OCI-LY1 (cell line): Measurements from ENCODE around the gene KRTAP19-3.

ENCODE experiments used
- H2AFZ ChIP-seq: fragments of 200-600 bp; sonication (generic), shearing (Covaris generic); 2 replicates; pipeline ENCODE4 v1.6.0; 2014; ENCODE audit warnings: antibody characterized with exemption, mild to moderate bottlenecking, low read length
- H3F3A ChIP-seq: fragments of 200-600 bp; sonication (generic), shearing (Covaris generic); 2 replicates; pipeline ENCODE4 v1.6.0; 2014; ENCODE audit warnings: mild to moderate bottlenecking, antibody characterized with exemption, low read length, moderate library complexity; ENCODE audit not compliant: insufficient read depth
- H3K27ac ChIP-seq: fragments of 200-600 bp; sonication (generic); 2 replicates; pipeline ENCODE4 v1.5.1; 2014; ENCODE audit warnings: low read length, mixed run types, mild to moderate bottlenecking, low read depth; ENCODE audit not compliant: poor library complexity, severe bottlenecking
- H3K27me3 ChIP-seq: fragments of 200-600 bp; sonication (generic); 2 replicates; pipeline ENCODE4 v1.6.0; 2014; ENCODE audit warnings: antibody characterized with exemption, mild to moderate bottlenecking, low read length, moderate library complexity; ENCODE audit not compliant: insufficient read depth
- H3K36me3 ChIP-seq: fragments of 200-600 bp; sonication (generic); 2 replicates; pipeline ENCODE4 v1.6.1; 2014; ENCODE audit warnings: mild to moderate bottlenecking, antibody characterized with exemption, low read length, moderate library complexity, mixed read lengths; ENCODE audit not compliant: insufficient read depth
- H3K4me1 ChIP-seq: fragments of 200-600 bp; sonication (generic); 2 replicates; pipeline ENCODE4 v1.5.1; 2014; ENCODE audit warnings: mild to moderate bottlenecking, low read length, moderate library complexity; ENCODE audit not compliant: insufficient read depth, severe bottlenecking
- H3K4me2 ChIP-seq: fragments of 200-600 bp; sonication (generic), shearing (Covaris generic); 2 replicates; pipeline ENCODE4 v1.6.1; 2014; ENCODE audit warnings: low read length
- H3K4me3 ChIP-seq: fragments of 200-600 bp; sonication (generic); 2 replicates; pipeline ENCODE4 v1.5.1; 2014; ENCODE audit warnings: low read length, low read depth, mild to moderate bottlenecking, mixed read lengths; ENCODE audit not compliant: poor library complexity, severe bottlenecking
- H3K79me2 ChIP-seq: fragments of 200-600 bp; shearing (Covaris generic); 2 replicates; pipeline ENCODE4 v1.6.1; 2016; ENCODE audit warnings: mixed run types, low read length, mixed read lengths; ENCODE audit not compliant: insufficient read depth
- H3K9ac ChIP-seq: fragments of 200-600 bp; sonication (generic), shearing (Covaris generic); 2 replicates; pipeline ENCODE4 v1.6.1; 2014; ENCODE audit warnings: mild to moderate bottlenecking, low read length, mixed read lengths
- H3K9me2 ChIP-seq: fragments of 200-600 bp; sonication (generic), shearing (Covaris generic); 2 replicates; pipeline ENCODE4 v1.6.1; 2014; ENCODE audit warnings: low read depth, mild to moderate bottlenecking, low read length, mixed read lengths
- H3K9me3 ChIP-seq: fragments of 200-600 bp; shearing (Covaris generic); 2 replicates; pipeline ENCODE4 v1.6.1; 2014; ENCODE audit warnings: low read length, mixed read lengths
- H4K20me1 ChIP-seq: fragments of 200-600 bp; sonication (generic), shearing (Covaris generic); 2 replicates; pipeline ENCODE4 v1.6.0; 2016; ENCODE audit warnings: mild to moderate bottlenecking, low read length; ENCODE audit not compliant: insufficient read depth
- EZH2 ChIP-seq: fragments of 200-600 bp; sonication (generic), shearing (Covaris generic); IDR thresholded peaks from 2 replicates; pipeline ENCODE4 v1.8.0; 2017; ENCODE audit warnings: borderline replicate concordance, mixed run types, mild to moderate bottlenecking, antibody characterized with exemption, low read length, moderate library complexity, mixed read lengths
- TF ChIP-seq, protein P1 (sequence below): fragments of 200-600 bp; sonication (generic), shearing (Covaris generic); IDR thresholded peaks from 2 replicates; pipeline ENCODE4 v1.5.1; 2017; ENCODE audit warnings: mild to moderate bottlenecking, antibody characterized with exemption, low read length, moderate library complexity, mixed read lengths

The KRTAP19-3 gene

GRCh38 chr21:30447056-30447455, 44.8 kb downstream of the KRTAP19-3 start:
- H3K27ac ChIP-seq = no peak overlapping the region
- no peaks in the 10 kb centered on the region for H4K20me1 ChIP-seq
- H3F3A ChIP-seq = no peaks in the 10 kb centered on the region
- no peaks in the 10 kb centered on the region for H3K9me2 ChIP-seq
- no peaks in the 10 kb centered on the region for H3K36me3 ChIP-seq
- H3K9me3 ChIP-seq = no peaks in the 10 kb centered on the region
- H2AFZ ChIP-seq = no peak overlapping the region
- 0 out of 2 replicates have a peak, but pooled peaks cover 3% of the 10 kb centered on the region for H3K27me3 ChIP-seq
- TF ChIP-seq, protein P1, sequence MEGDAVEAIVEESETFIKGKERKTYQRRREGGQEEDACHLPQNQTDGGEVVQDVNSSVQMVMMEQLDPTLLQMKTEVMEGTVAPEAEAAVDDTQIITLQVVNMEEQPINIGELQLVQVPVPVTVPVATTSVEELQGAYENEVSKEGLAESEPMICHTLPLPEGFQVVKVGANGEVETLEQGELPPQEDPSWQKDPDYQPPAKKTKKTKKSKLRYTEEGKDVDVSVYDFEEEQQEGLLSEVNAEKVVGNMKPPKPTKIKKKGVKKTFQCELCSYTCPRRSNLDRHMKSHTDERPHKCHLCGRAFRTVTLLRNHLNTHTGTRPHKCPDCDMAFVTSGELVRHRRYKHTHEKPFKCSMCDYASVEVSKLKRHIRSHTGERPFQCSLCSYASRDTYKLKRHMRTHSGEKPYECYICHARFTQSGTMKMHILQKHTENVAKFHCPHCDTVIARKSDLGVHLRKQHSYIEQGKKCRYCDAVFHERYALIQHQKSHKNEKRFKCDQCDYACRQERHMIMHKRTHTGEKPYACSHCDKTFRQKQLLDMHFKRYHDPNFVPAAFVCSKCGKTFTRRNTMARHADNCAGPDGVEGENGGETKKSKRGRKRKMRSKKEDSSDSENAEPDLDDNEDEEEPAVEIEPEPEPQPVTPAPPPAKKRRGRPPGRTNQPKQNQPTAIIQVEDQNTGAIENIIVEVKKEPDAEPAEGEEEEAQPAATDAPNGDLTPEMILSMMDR = no peak
- TF ChIP-seq EZH2 = no peak
- H3K79me2 ChIP-seq = no peaks in the 10 kb centered on the region
- H3K4me2 ChIP-seq = no peak overlapping the region
- no peaks in the 10 kb centered on the region for H3K4me1 ChIP-seq
- no peak overlapping the region for H3K4me3 ChIP-seq
- no peak overlapping the region for H3K9ac ChIP-seq

DNA sequence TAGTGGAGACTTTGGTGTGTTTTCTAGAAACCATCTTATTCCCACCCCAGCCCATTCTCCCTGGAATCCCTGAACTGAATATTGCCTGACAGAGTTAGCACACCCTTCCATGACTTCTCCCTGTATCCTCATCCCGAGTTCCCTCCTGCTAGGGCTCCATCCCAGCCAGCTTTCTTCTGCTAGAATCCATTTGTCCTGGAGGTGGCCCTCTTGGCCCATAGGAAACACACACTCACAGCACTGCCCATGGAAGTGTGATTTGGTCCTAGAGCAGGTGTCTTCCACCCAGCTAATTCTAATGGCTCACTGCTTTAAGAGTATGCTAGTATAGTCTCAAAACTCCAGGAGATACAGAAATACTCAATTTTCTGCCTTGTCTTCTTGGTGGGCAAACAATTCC, 47.6 kb downstream of the KRTAP19-3 start:
- H4K20me1 ChIP-seq = no peaks in the 10 kb centered on the region
- H3K9ac ChIP-seq = no peak overlapping the region
- TF ChIP-seq, protein P1 = no peak
- TF ChIP-seq EZH2 = no peak
- H3K4me3 ChIP-seq = no peak overlapping the region
- H3K9me2 ChIP-seq = no peaks in the 10 kb centered on the region
- H3F3A ChIP-seq = no peaks in the 10 kb centered on the region
- no peaks in the 10 kb centered on the region for H3K4me1 ChIP-seq
- no peaks in the 10 kb centered on the region for H3K9me3 ChIP-seq
- no peaks in the 10 kb centered on the region for H3K36me3 ChIP-seq
- H3K4me2 ChIP-seq = no peak overlapping the region
- H3K79me2 ChIP-seq = no peaks in the 10 kb centered on the region
- H3K27ac ChIP-seq = no peak overlapping the region
- 0 out of 2 replicates have a peak, but pooled peaks cover 3% of the 10 kb centered on the region for H3K27me3 ChIP-seq
- H2AFZ ChIP-seq = no peak overlapping the region

- H3K4me2 ChIP-seq = no peak overlapping the region
- H3K27me3 ChIP-seq = no peaks in the 10 kb centered on the region
- H3K9me2 ChIP-seq = no peaks in the 10 kb centered on the region
- H3K9ac ChIP-seq = no peak overlapping the region
- H3F3A ChIP-seq = no peaks in the 10 kb centered on the region
- no peaks in the 10 kb centered on the region for H3K4me1 ChIP-seq
- no peak overlapping the region for H2AFZ ChIP-seq
- H3K79me2 ChIP-seq = no peaks in the 10 kb centered on the region
- no peaks in the 10 kb centered on the region for H4K20me1 ChIP-seq
- H3K27ac ChIP-seq = no peak overlapping the region
- H3K36me3 ChIP-seq = no peaks in the 10 kb centered on the region
- no peak overlapping the region for H3K4me3 ChIP-seq
- TF ChIP-seq, protein P1 = no peak
- no peak for TF ChIP-seq EZH2
- H3K9me3 ChIP-seq = no peaks in the 10 kb centered on the region
These were observed 48.6 kb downstream of the KRTAP19-3 start for GRCh38 chr21:30443226-30443625.
